Measurements from ENCODE around the gene LAMTOR1. TPM values are rescaled to one million over a fixed set of nuclear protein-coding genes. Genes with fewer than 3 reads are reported as not detected.
"Not testable (repeated sequence)": the region's sequence is repeated elsewhere in the genome, so short reads cannot be mapped to it uniquely, and the experiment has no call there.

Gene LAMTOR1
- polyA plus RNA-seq (ENCODE audit: insufficient read length in 4 of 4) = 100 to 1,000 TPM in 2 of 4 donors, 10 to 100 TPM in 2; 95.8 to 125 (median 104) TPM

GRCh38 chr11:72102946-72103753, at the start of gene LAMTOR1:
Gene LAMTOR1 (minus strand): TSS chr11:72103297. CDS start chr11:72103224, 73 bp downstream.
- peak; percentile 97 to 98 (median 98) for DNase-seq (ENCODE audit: low read depth in 4 of 4, low spot score in 3 of 4)

GRCh38 chr11:72150882-72151281, 47.8 kb upstream of the LAMTOR1 start:
- DNase-seq (ENCODE audit: low read depth in 4 of 4, low spot score in 3 of 4) = no peak

GRCh38 chr11:72146625-72147024, 43.5 kb upstream of the LAMTOR1 start:
- no peak for DNase-seq (ENCODE audit: low read depth in 4 of 4, low spot score in 3 of 4)

GRCh38 chr11:72144807-72145565, 41.9 kb upstream of the LAMTOR1 start:
- no peak for DNase-seq (ENCODE audit: low read depth in 4 of 4, low spot score in 3 of 4)

GRCh38 chr11:72142543-72142942, 39.4 kb upstream of the LAMTOR1 start:
- not testable (repeated sequence) for DNase-seq (ENCODE audit: low read depth in 4 of 4, low spot score in 3 of 4)

- DNase-seq (ENCODE audit: low read depth in 4 of 4, low spot score in 3 of 4) = not testable (repeated sequence)
These were observed 39.0 kb upstream of the LAMTOR1 start for GRCh38 chr11:72142086-72142485.

GRCh38 chr11:72141066-72141465, 38.0 kb upstream of the LAMTOR1 start:
- DNase-seq (ENCODE audit: low read depth in 4 of 4, low spot score in 3 of 4) = no peak

GRCh38 chr11:72140661-72141060, 37.6 kb upstream of the LAMTOR1 start:
- DNase-seq (ENCODE audit: low read depth in 4 of 4, low spot score in 3 of 4) = no peak

- DNase-seq (ENCODE audit: low read depth in 4 of 4, low spot score in 3 of 4) = no peak
These were observed 36.4 kb upstream of the LAMTOR1 start for GRCh38 chr11:72139500-72139899.

- no peak for DNase-seq (ENCODE audit: low read depth in 4 of 4, low spot score in 3 of 4)
These were observed 35.8 kb upstream of the LAMTOR1 start for GRCh38 chr11:72138821-72139390.

- DNase-seq (ENCODE audit: low read depth in 4 of 4, low spot score in 3 of 4) = no peak
These were observed 33.7 kb upstream of the LAMTOR1 start for GRCh38 chr11:72136684-72137262.

- no peak for DNase-seq (ENCODE audit: low read depth in 4 of 4, low spot score in 3 of 4)
These were observed 33.0 kb upstream of the LAMTOR1 start for GRCh38 chr11:72135891-72136683.

- not testable (repeated sequence) for DNase-seq (ENCODE audit: low read depth in 4 of 4, low spot score in 3 of 4)
These were observed 32.4 kb upstream of the LAMTOR1 start, which contains the start of gene FOLR3 for GRCh38 chr11:72135473-72135872. Gene FOLR3 (plus strand): TSS chr11:72135725. CDS start chr11:72135953, 228 bp downstream.

GRCh38 chr11:72132646-72133045, 29.5 kb upstream of the LAMTOR1 start:
- DNase-seq (ENCODE audit: low read depth in 4 of 4, low spot score in 3 of 4) = no peak

GRCh38 chr11:72129381-72129780, 26.3 kb upstream of the LAMTOR1 start:
- DNase-seq (ENCODE audit: low read depth in 4 of 4, low spot score in 3 of 4) = no peak

GRCh38 chr11:72127923-72128322, 24.8 kb upstream of the LAMTOR1 start:
- DNase-seq (ENCODE audit: low read depth in 4 of 4, low spot score in 3 of 4) = no peak

- no peak for DNase-seq (ENCODE audit: low read depth in 4 of 4, low spot score in 3 of 4)
These were observed 22.9 kb upstream of the LAMTOR1 start for GRCh38 chr11:72125956-72126355.

- no peak for DNase-seq (ENCODE audit: low read depth in 4 of 4, low spot score in 3 of 4)
These were observed 20.9 kb upstream of the LAMTOR1 start for GRCh38 chr11:72124046-72124445.

GRCh38 chr11:72123117-72123653, 20.1 kb upstream of the LAMTOR1 start:
- DNase-seq (ENCODE audit: low read depth in 4 of 4, low spot score in 3 of 4) = no peak

GRCh38 chr11:72122607-72123006, 19.5 kb upstream of the LAMTOR1 start:
- DNase-seq (ENCODE audit: low read depth in 4 of 4, low spot score in 3 of 4) = no peak
